Esophagus squamous epithelium (tissue), 4 donors: ENCODE measurements around the gene PCDH12.

ENCODE experiments used
- CTCF ChIP-seq, 6 experiments: fragments of 450-650 bp in 4 of 6; fragments of 200-600 bp in 2 of 6; sonication (generic) in 2 of 6; IDR thresholded peaks; one replicate each; pipeline ENCODE4 v1.5.1; 2016 to 2019; ENCODE audit warnings: antibody characterized with exemption in 6 of 6, mild to moderate bottlenecking in 4 of 6, moderate library complexity in 4 of 6
- POLR2A ChIP-seq, 4 donors: fragments of 450-650 bp; IDR thresholded peaks; one replicate each; pipeline ENCODE4 v1.6.1; 2017; ENCODE audit warnings: antibody characterized with exemption in 4 of 4, mild to moderate bottlenecking in 4 of 4, moderate library complexity in 3 of 4

DNA sequence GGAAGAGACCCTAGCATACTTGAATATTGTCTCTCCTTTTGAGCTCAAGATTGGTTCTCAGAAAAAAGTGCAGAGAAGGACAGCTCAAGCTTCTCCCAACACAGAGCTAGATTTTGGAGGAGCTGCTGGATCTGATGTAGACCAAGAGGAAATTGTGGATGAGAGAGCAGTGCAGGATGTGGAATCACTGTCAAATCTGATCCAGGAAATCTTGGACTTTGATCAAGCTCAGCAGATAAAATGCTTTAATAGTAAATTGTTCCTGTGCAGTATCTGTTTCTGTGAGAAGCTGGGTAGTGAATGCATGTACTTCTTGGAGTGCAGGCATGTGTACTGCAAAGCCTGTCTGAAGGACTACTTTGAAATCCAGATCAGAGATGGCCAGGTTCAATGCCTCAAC, 20.4 kb upstream of the PCDH12 start:
- TF ChIP-seq CTCF (IDR thresholded peaks at IDR 0.05) = no peak
- TF ChIP-seq POLR2A (IDR thresholded peaks at IDR 0.05) = no peak
